Dedifferentiated amniotic fluid mesenchymal stem cell (primary cell): ENCODE results near the gene PRR20G.
"Not testable (repeated sequence)": the region's sequence is repeated elsewhere in the genome, so short reads cannot be mapped to it uniquely, and the experiment has no call there.

Experiments used
- DNase-seq: peaks from one replicate; pipeline ENCODE4 v3.0.0-alpha.2; 2016; ENCODE audit errors: extremely low spot score

PRR20G gene

GRCh38 chr3:127287840-127288239 is at the start of gene PRR20G:
Gene PRR20G, minus strand, starts transcription at chr3:127288046. Its CDS starts 681 bp downstream, at chr3:127287365.
- DNase-seq, result no peak

- DNase-seq, result no peak
These were observed 49.2 kb upstream of the PRR20G start for GRCh38 chr3:127337001-127337400.

GRCh38 chr3:127336101-127336500 is 48.3 kb upstream of the PRR20G start:
- DNase-seq, result no peak

GRCh38 chr3:127330385-127330784 is 42.5 kb upstream of the PRR20G start:
- DNase-seq, result no peak

GRCh38 chr3:127329631-127330285 is 41.9 kb upstream of the PRR20G start:
- DNase-seq, result no peak

- DNase-seq, result no peak
These were observed 40.6 kb upstream of the PRR20G start for GRCh38 chr3:127328421-127328820.

GRCh38 chr3:127326341-127326740 is 38.5 kb upstream of the PRR20G start:
- no peak for DNase-seq

- no peak for DNase-seq
These were observed 37.7 kb upstream of the PRR20G start for GRCh38 chr3:127325629-127325961.

GRCh38 chr3:127324913-127325628 is 37.2 kb upstream of the PRR20G start:
- DNase-seq, result no peak

GRCh38 chr3:127324076-127324475 is 36.2 kb upstream of the PRR20G start:
- DNase-seq, result no peak

GRCh38 chr3:127323581-127323980 is 35.7 kb upstream of the PRR20G start:
- no peak for DNase-seq

- DNase-seq, result no peak
These were observed 33.5 kb upstream of the PRR20G start for GRCh38 chr3:127321371-127321770.

- DNase-seq, result no peak
These were observed 32.8 kb upstream of the PRR20G start for GRCh38 chr3:127320529-127321121.

- no peak for DNase-seq
These were observed 28.8 kb upstream of the PRR20G start for GRCh38 chr3:127316685-127317084.

GRCh38 chr3:127312818-127313217 is 25.0 kb upstream of the PRR20G start:
- no peak for DNase-seq

GRCh38 chr3:127308821-127309220 is 21.0 kb upstream of the PRR20G start:
- not testable (repeated sequence) for DNase-seq

GRCh38 chr3:127307916-127308315 is 20.1 kb upstream of the PRR20G start:
- DNase-seq, result no peak

GRCh38 chr3:127307112-127307835 is 19.4 kb upstream of the PRR20G start:
- DNase-seq, result no peak

- no peak for DNase-seq
These were observed 18.7 kb upstream of the PRR20G start for GRCh38 chr3:127306361-127307111.

GRCh38 chr3:127305499-127306060 is 17.7 kb upstream of the PRR20G start:
- DNase-seq, result no peak

- no peak for DNase-seq
These were observed 16.4 kb upstream of the PRR20G start for GRCh38 chr3:127304121-127304744.
